HCT116 (cell line): ENCODE data around the gene RAB27B. TPM values are rescaled to one million over a fixed set of nuclear protein-coding genes. Genes with fewer than 3 reads are reported as not detected.
A peak's percentile ranks its signal among the peaks of the same experiment; 100 is the strongest.

Experiments
- ATAC-seq: fragments of 200-7000 bp; cut with Tn5 transposase; 2 replicates; pipeline ENCODE4 v1.9.1; 2020; ENCODE audit warnings: mild to moderate bottlenecking, moderate library complexity
- BruUV-seq: library from RNA; stranded (reverse); fragments of 400-500 nt; replicated peaks from 2 replicates; lab custom pipeline; 2021; lab: Mats Ljungman, UMichigan
- CTCF ChIA-PET: fragments of 300-600 bp; sonication (Branson Sonifier 250); formaldehyde crosslinking; loops from one replicate; lab custom pipeline; 2021; ENCODE audit warnings: antibody characterized with exemption; lab: Charles Lee
- POLR2A ChIA-PET: fragments of 300-600, 350-600 bp; sonication (Branson Sonifier 250); formaldehyde crosslinking; loops from one replicate; lab custom pipeline; 2021; ENCODE audit warnings: antibody characterized with exemption; lab: Charles Lee
- RAD21 ChIA-PET, 2 experiments: fragments of 300-600 bp; sonication (Branson Sonifier 250); formaldehyde crosslinking; loops; one replicate each; lab custom pipeline; 2023; ENCODE audit warnings: low total read pairs in 2 of 2; ENCODE audit not compliant: uncharacterized antibody in 2 of 2, unreplicated experiment in 2 of 2, low non-redundant PET in 1 of 2; lab: Charles Lee
- DNase-seq: peaks from one replicate; pipeline ENCODE4 v3.0.0-alpha.2; 2010; ENCODE audit warnings: low read depth, low spot score
- H2AFZ ChIP-seq: fragments of 200-600 bp; shearing (Covaris generic), sonication (generic); 2 replicates; pipeline ENCODE4 v1.6.1; 2017; ENCODE audit warnings: low read depth, mixed run types, mixed read lengths, antibody characterized with exemption, low read length; ENCODE audit not compliant: poor library complexity, severe bottlenecking
- H3K27ac ChIP-seq: 2 replicates; pipeline ENCODE4 v1.5.1; 2012; ENCODE audit warnings: low read depth, low read length
- H3K27me3 ChIP-seq: fragments of 200-600 bp; sonication (generic); 2 replicates; pipeline ENCODE4 v1.6.1; 2016; ENCODE audit warnings: mixed run types, low read length, mixed read lengths; ENCODE audit not compliant: insufficient read depth
- H3K36me3 ChIP-seq, 2 experiments: fragments of 200-500 bp in 1 of 2; fragments of 200-600 bp in 1 of 2; sonication (Bioruptor generic) in 1 of 2; sonication (generic) in 1 of 2; 2 replicates each; pipeline versions ENCODE4 v1.5.1 to v1.6.1; 2014 to 2016; ENCODE audit warnings: low read length in 2 of 2, inconsistent platforms in 1 of 2, mixed read lengths in 1 of 2, mixed run types in 1 of 2; ENCODE audit not compliant: insufficient read depth in 2 of 2, control insufficient read depth in 1 of 2
- H3K4me1 ChIP-seq, 2 experiments: fragments of 200-600 bp in 1 of 2; sonication (generic) in 1 of 2; 2 replicates each; pipeline versions ENCODE4 v1.5.1 to v1.6.1; 2012 to 2017; ENCODE audit warnings: low read length in 2 of 2, inconsistent platforms in 1 of 2, mild to moderate bottlenecking in 1 of 2, mixed read lengths in 1 of 2, mixed run types in 1 of 2, moderate library complexity in 1 of 2; ENCODE audit not compliant: insufficient read depth in 2 of 2, control insufficient read depth in 1 of 2
- H3K4me2 ChIP-seq: fragments of 200-600 bp; sonication (generic); 2 replicates; pipeline ENCODE4 v1.6.1; 2017; ENCODE audit warnings: mixed run types, low read length, mixed read lengths
- H3K4me3 ChIP-seq, 2 experiments: fragments of 200-600 bp in 1 of 2; sonication (generic) in 1 of 2; replicated peaks in 1 of 2; 2 replicates each; pipeline ENCODE4 v1.5.1; 2011 to 2016; ENCODE audit warnings: low read length in 2 of 2, control low read depth in 1 of 2, low read depth in 1 of 2, mild to moderate bottlenecking in 1 of 2, mixed read lengths in 1 of 2, mixed run types in 1 of 2
- H3K79me2 ChIP-seq: fragments of 200-600 bp; sonication (generic); 2 replicates; pipeline ENCODE4 v1.6.1; 2017; ENCODE audit warnings: mild to moderate bottlenecking, mixed run types, low read length, moderate library complexity, mixed read lengths; ENCODE audit not compliant: insufficient read depth
- H3K9ac ChIP-seq: fragments of 200-600 bp; sonication (generic); 2 replicates; pipeline ENCODE4 v1.6.1; 2016; ENCODE audit warnings: low read length, mixed read lengths
- H3K9me2 ChIP-seq: fragments of 200-600 bp; sonication (generic), shearing (Covaris generic); 2 replicates; pipeline ENCODE4 v1.6.1; 2017; ENCODE audit warnings: mixed run types, mild to moderate bottlenecking, moderate library complexity; ENCODE audit not compliant: insufficient read depth
- H3K9me3 ChIP-seq, 2 experiments: fragments of 200-500 bp in 1 of 2; fragments of 200-600 bp in 1 of 2; sonication (Bioruptor generic) in 1 of 2; sonication (generic) in 1 of 2; 2 replicates each; pipeline ENCODE4 v1.6.1; 2014 to 2017; ENCODE audit warnings: low read length in 2 of 2, mixed read lengths in 2 of 2, inconsistent platforms in 1 of 2, low read depth in 1 of 2, mild to moderate bottlenecking in 1 of 2, mixed run types in 1 of 2, moderate library complexity in 1 of 2; ENCODE audit not compliant: control insufficient read depth in 1 of 2, insufficient read depth in 1 of 2
- H4K20me1 ChIP-seq: fragments of 200-600 bp; sonication (generic), shearing (Covaris generic); 2 replicates; pipeline ENCODE4 v1.6.1; 2017; ENCODE audit warnings: mixed run types, mild to moderate bottlenecking, moderate library complexity; ENCODE audit not compliant: insufficient read depth
- MAX ChIP-seq: IDR thresholded peaks from 2 replicates; pipeline ENCODE4 v1.6.1; 2012
- REST ChIP-seq: IDR thresholded peaks from 2 replicates; pipeline ENCODE4 v1.6.1; 2012; ENCODE audit warnings: low read depth
- SRF ChIP-seq: IDR thresholded peaks from 2 replicates; pipeline ENCODE4 v1.6.1; 2012; ENCODE audit warnings: low read depth
- intact Hi-C: fragments of 100-400 bp; cut with micrococcal nuclease; formaldehyde crosslinking; loops from 2 replicates; pipeline ENCODE4 v1.10.0; 2022
- total RNA-seq: library from RNA; stranded (reverse); gene quantifications from one replicate; pipeline ENCODE4 v1.2.1, GENCODE V29; 2021; ENCODE audit not compliant: unreplicated experiment
- TF ChIP-seq, protein P1 (sequence below): IDR thresholded peaks from 2 replicates; pipeline ENCODE4 v1.6.1; 2012
- TF ChIP-seq, protein P2 (sequence below), 3 experiments: fragments of 200-600 bp in 1 of 3; sonication (generic) in 1 of 3; IDR thresholded peaks in 2 of 3; conservative IDR thresholded peaks in 1 of 3; 2 replicates each; pipeline ENCODE4 v1.5.1; 2012 to 2017; ENCODE audit warnings: low read depth in 2 of 3, low read length in 2 of 3, antibody characterized with exemption in 1 of 3, borderline replicate concordance in 1 of 3, control low read depth in 1 of 3, mild to moderate bottlenecking in 1 of 3, mixed read lengths in 1 of 3, mixed run types in 1 of 3, moderate library complexity in 1 of 3; ENCODE audit not compliant: insufficient read depth in 1 of 3

RAB27B gene
- total RNA-seq, 1 experiment from 2014 or later: 2.2 TPM

- TF ChIP-seq REST: no peak
Measured at GRCh38 chr18:54825601-54826344, 2.5 kb upstream of the RAB27B start (continued).

DNA sequence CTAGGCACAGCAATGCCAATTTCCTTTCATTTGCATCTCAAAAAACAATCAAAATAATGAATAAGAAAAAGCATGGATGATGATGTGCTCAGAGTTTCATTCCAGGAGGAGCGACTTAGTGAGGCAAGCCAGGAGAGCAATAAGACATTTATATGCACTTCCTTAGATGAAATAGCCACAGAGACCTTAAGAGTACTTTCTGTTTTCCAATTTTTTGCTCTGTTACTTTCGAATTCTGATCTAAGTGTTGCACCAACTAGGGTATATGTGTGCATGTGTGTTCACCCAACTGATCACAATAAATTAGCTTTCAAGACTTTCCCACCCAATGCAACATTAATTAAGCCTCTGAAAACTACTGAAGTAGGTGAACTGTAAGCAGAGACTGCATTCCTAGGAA lies 709 bp downstream of the RAB27B start:
- BruUV-seq: TSS peak; percentile 39
- Histone ChIP-seq H3K4me2 (peak overlapping the region; percentile 94), H3K9me3 (no peaks in the 10 kb centered on the region), H2AFZ (peak overlapping the region; percentile 95), H3K9ac (peak overlapping the region; percentile 66), H3K4me3 (peak overlapping the region; percentile 53 to 69), H4K20me1 (no peaks in the 10 kb centered on the region), H3K27ac (no peak overlapping the region; the same call in 1 of the 2 replicates), H3K36me3 (no peaks in the 10 kb centered on the region), H3K4me1 (peaks cover 13 to 24% of the 10 kb centered on the region in 2 experiments; a peak in 3 of 4 replicates), H3K79me2 (no peaks in the 10 kb centered on the region), H3K9me2 (no peaks in the 10 kb centered on the region), H3K27me3 (no peaks in the 10 kb centered on the region)
- intact Hi-C loops: loop anchor here (2.0 kb wide), 1 partner anchor 52 kb away; no protein-coding TSS in a partner anchor
- CTCF ChIA-PET: interaction anchor here (0.7 kb wide), 1 partner anchor 23 kb away, joined by 3 read pairs; no protein-coding TSS in a partner anchor
- ATAC-seq (no peak), DNase-seq (no peak)
- RAD21 ChIA-PET: no interaction called here
- POLR2A ChIA-PET: no interaction called here
- TF ChIP-seq MAX (no peak), SRF (no peak), REST (no peak)
- TF ChIP-seq, protein P1, sequence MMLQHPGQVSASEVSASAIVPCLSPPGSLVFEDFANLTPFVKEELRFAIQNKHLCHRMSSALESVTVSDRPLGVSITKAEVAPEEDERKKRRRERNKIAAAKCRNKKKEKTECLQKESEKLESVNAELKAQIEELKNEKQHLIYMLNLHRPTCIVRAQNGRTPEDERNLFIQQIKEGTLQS: no peak
- TF ChIP-seq, protein P2, sequence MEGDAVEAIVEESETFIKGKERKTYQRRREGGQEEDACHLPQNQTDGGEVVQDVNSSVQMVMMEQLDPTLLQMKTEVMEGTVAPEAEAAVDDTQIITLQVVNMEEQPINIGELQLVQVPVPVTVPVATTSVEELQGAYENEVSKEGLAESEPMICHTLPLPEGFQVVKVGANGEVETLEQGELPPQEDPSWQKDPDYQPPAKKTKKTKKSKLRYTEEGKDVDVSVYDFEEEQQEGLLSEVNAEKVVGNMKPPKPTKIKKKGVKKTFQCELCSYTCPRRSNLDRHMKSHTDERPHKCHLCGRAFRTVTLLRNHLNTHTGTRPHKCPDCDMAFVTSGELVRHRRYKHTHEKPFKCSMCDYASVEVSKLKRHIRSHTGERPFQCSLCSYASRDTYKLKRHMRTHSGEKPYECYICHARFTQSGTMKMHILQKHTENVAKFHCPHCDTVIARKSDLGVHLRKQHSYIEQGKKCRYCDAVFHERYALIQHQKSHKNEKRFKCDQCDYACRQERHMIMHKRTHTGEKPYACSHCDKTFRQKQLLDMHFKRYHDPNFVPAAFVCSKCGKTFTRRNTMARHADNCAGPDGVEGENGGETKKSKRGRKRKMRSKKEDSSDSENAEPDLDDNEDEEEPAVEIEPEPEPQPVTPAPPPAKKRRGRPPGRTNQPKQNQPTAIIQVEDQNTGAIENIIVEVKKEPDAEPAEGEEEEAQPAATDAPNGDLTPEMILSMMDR (IDR thresholded peaks at IDR 0.05 in 2 of 3, conservative IDR thresholded peaks at IDR 0.05 in 1 of 3; ENCODE audit: borderline replicate concordance in 1 of 3, insufficient read depth in 1 of 3, low read depth in 2 of 3, low read length in 2 of 3): no peak
